Right lobe of liver (tissue), 6 donors: Measurements from ENCODE around the gene GRK6. TPM values are rescaled to one million over a fixed set of nuclear protein-coding genes. Genes with fewer than 3 reads are reported as not detected.

ENCODE experiments used
- ATAC-seq, 4 donors: fragments of 200-7000 bp; cut with Tn5 transposase; one replicate each; pipeline ENCODE4 v1.9.1; 2020; ENCODE audit warnings: mild to moderate bottlenecking in 4 of 4, moderate library complexity in 4 of 4
- DNase-seq, 3 donors: peaks; one replicate each; pipeline ENCODE4 v3.0.0-alpha.2; 2020
- H3K27ac ChIP-seq, 3 donors: fragments of 200-600 bp; one replicate each; pipeline ENCODE4 v1.8.0; 2022
- H3K27me3 ChIP-seq, 2 donors: fragments of 200-600 bp; one replicate each; pipeline ENCODE4 v1.8.0; 2022
- H3K36me3 ChIP-seq, 4 donors: fragments of 200-600 bp; sonication (generic) in 1 of 4; one replicate each; pipeline versions ENCODE4 v1.5.1 to v1.8.0; 2017 to 2022; ENCODE audit warnings: control low read depth in 1 of 4
- H3K4me1 ChIP-seq, 4 donors: fragments of 200-600 bp; sonication (generic) in 1 of 4; one replicate each; pipeline versions ENCODE4 v1.5.1 to v1.8.0; 2017 to 2022; ENCODE audit warnings: control low read depth in 1 of 4
- H3K4me3 ChIP-seq, 3 donors: fragments of 200-600 bp; one replicate each; pipeline ENCODE4 v1.8.0; 2022
- H3K9me3 ChIP-seq, 4 donors: fragments of 200-600 bp; sonication (generic) in 1 of 4; one replicate each; pipeline versions ENCODE4 v1.5.1 to v1.8.0; 2017 to 2022; ENCODE audit warnings: control low read depth in 1 of 4
- CTCF ChIP-seq, 4 donors: fragments of 200-600 bp in 3 of 4; fragments of 450-650 bp in 1 of 4; IDR thresholded peaks; one replicate each; pipeline versions ENCODE4 v1.5.1 to v1.8.0; 2016 to 2022; ENCODE audit warnings: antibody characterized with exemption in 4 of 4, mild to moderate bottlenecking in 2 of 4
- POLR2A ChIP-seq: fragments of 450-650 bp; IDR thresholded peaks from one replicate; pipeline ENCODE4 v1.6.1; 2017; ENCODE audit warnings: antibody characterized with exemption, mild to moderate bottlenecking
- WGBS: methylation state at CpG from one replicate; pipeline ENCODE4 v1.1.6; 2018; ENCODE audit warnings: low coverage, low lambda C conversion rate; ENCODE audit not compliant: insufficient coverage; ENCODE audit errors: missing lambda C conversion rate; 5-methylcytosine and 5-hydroxymethylcytosine counted together
- intact Hi-C, 2 donors: fragments of 100-400 bp; cut with DNase I; formaldehyde crosslinking; loops; one replicate each; pipeline versions ENCODE4 v1.11.2 to v1.14.1; 2022
- total RNA-seq, 6 experiments: library from RNA; depleted of rRNA in 2 of 6; stranded (reverse); fragments of >200 nt in 2 of 6; fragmentation: NEBNext Ultra II Directional in 3 of 6; extraction: Animal tissue kit (Norgen Biotek cat#: 25700) in 3 of 6; gene quantifications; one replicate each; pipeline versions ENCODE4 v1.1.0 to v1.2.4, GENCODE V29; 2016 to 2023
- donor health status: DM: no; HTN: yes; CAD: no.
- donor health status: DM: no; HTN: no; CAD: no.
- donor health status: DM: no; HTN: no; CAD: no.
- donor health status: DM: no; HTN: yes; CAD: no.
- donor health status: DM: no; HTN: yes; CAD: no.

GRK6 gene
- total RNA-seq, 6 experiments from 2014 or later, result 6.1 to 10.8 (median 10.0) TPM

GRCh38 chr5:177430140-177430951 lies 3.9 kb downstream of the GRK6 start:
- ATAC-seq (no peak), DNase-seq (no peak)
- Histone ChIP-seq H3K4me1 (peaks cover 0 to 16% (median 0%) of the 10 kb centered on the region in 4 donors), H3K27ac (peak overlapping the region in 1 of 3 donors; percentile 33), H3K36me3 (peaks cover 0 to 31% (median 0%) of the 10 kb centered on the region in 4 donors), H3K4me3 (no peak overlapping the region), H3K27me3 (no peaks in the 10 kb centered on the region), H3K9me3 (no peaks in the 10 kb centered on the region)
- intact Hi-C loops, result no loop called here
- TF ChIP-seq POLR2A (no peak), CTCF (IDR thresholded peaks at IDR 0.05) (no peak)
- WGBS, result 86% methylated on average over 8 of the region's 26 CpGs

- Histone ChIP-seq H3K27ac (peak overlapping the region in 1 of 3 donors; percentile 24), H3K27me3 (no peaks in the 10 kb centered on the region), H3K36me3 (peaks cover 0 to 37% (median 0%) of the 10 kb centered on the region in 4 donors), H3K9me3 (no peaks in the 10 kb centered on the region), H3K4me3 (no peak overlapping the region), H3K4me1 (peaks cover 0 to 12% (median 0%) of the 10 kb centered on the region in 4 donors)
- WGBS, result 96% methylated on average over 4 of the region's 7 CpGs
- no peak for DNase-seq
- TF ChIP-seq POLR2A, result no peak
- TF ChIP-seq CTCF (IDR thresholded peaks at IDR 0.05), result no peak
- intact Hi-C loops, result no loop called here
- ATAC-seq, result no peak
Measured at GRCh38 chr5:177430972-177431316, 4.5 kb downstream of the GRK6 start.

- ATAC-seq (peak; percentile 2 to 20 (median 9)), DNase-seq (peak; percentile 58 to 76 (median 63))
- intact Hi-C loops, result no loop called here
- no peaks in the 10 kb centered on the region for H3K9me3 ChIP-seq
- no peak for TF ChIP-seq CTCF (IDR thresholded peaks at IDR 0.05)
- TF ChIP-seq POLR2A, result no peak
- peak overlapping the region in 1 of 3 donors; percentile 24 for H3K27ac ChIP-seq
- peaks cover 0 to 12% (median 0%) of the 10 kb centered on the region in 4 donors for H3K4me1 ChIP-seq
- peaks cover 0 to 40% (median 0%) of the 10 kb centered on the region in 4 donors for H3K36me3 ChIP-seq
- no peaks in the 10 kb centered on the region for H3K27me3 ChIP-seq
- no peak overlapping the region for H3K4me3 ChIP-seq
- WGBS, result 92% methylated on average over 6 of the region's 29 CpGs
Measured at GRCh38 chr5:177431317-177432142, 5.1 kb downstream of the GRK6 start.

GRCh38 chr5:177432143-177432838 lies 5.8 kb downstream of the GRK6 start:
- H3K36me3 ChIP-seq, result peaks cover 0 to 42% (median 0%) of the 10 kb centered on the region in 4 donors
- DNase-seq (peak in 1 of 3 donors; percentile 52), ATAC-seq (no peak)
- no peaks in the 10 kb centered on the region for H3K27me3 ChIP-seq
- no peak overlapping the region for H3K4me3 ChIP-seq
- no peak for TF ChIP-seq CTCF (IDR thresholded peaks at IDR 0.05)
- TF ChIP-seq POLR2A, result no peak
- 93% methylated on average over 6 of the region's 18 CpGs for WGBS
- peaks cover 0 to 9% (median 0%) of the 10 kb centered on the region in 4 donors for H3K4me1 ChIP-seq
- intact Hi-C loops, result no loop called here
- H3K27ac ChIP-seq, result peak overlapping the region in 1 of 3 donors; percentile 24
- no peaks in the 10 kb centered on the region for H3K9me3 ChIP-seq
